NCI-H1694 (cell line): ENCODE results near the gene ZNF398.

Source experiments
- DNase-seq: peaks from one replicate; lab custom pipeline; 2025; lab: John Stamatoyannopoulos, UW

The ZNF398 gene

GRCh38 chr7:149226840-149227494 lies 79.7 kb downstream of the ZNF398 start:
- no peak for DNase-seq

- no peak for DNase-seq
Measured at GRCh38 chr7:149228831-149229471, 81.7 kb downstream of the ZNF398 start.

- no peak for DNase-seq
Measured at GRCh38 chr7:149229526-149229925, 82.3 kb downstream of the ZNF398 start.

GRCh38 chr7:149232362-149232761 lies 85.1 kb downstream of the ZNF398 start:
- DNase-seq = no peak
